Measurements from ENCODE around the gene ISX.

DNA sequence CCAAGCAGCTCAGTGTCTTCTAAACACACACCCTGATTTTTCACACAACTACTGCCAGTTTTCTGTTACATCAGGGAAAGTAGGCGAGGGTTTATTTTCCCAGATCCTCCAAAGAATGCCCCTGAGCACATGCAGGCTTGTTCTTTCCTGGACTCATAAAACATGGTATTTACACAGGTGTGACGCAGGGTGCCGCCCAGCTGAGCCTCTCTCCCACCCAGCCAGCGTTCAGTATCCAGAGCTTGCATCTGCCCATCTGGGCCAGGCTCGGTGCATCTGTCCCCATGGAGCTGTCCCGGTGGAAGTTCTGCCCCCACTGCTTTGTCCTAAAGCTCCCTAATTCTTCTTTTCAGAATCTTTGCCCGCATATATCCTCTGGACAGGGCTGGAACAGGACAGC, 44.8 kb upstream of the ISX start:
- TF ChIP-seq SMC3 (IDR thresholded peaks at IDR 0.05; ENCODE audit: borderline replicate concordance, low read length) (no peak), POLR2AphosphoS5 (IDR thresholded peaks at IDR 0.05; ENCODE audit: low read length) (no peak), CBX3 (IDR thresholded peaks at IDR 0.05; ENCODE audit: borderline replicate concordance, low read depth) (no peak), NBN (IDR thresholded peaks at IDR 0.05) (no peak), ZNF274 (IDR thresholded peaks at IDR 0.05; ENCODE audit: insufficient read depth, insufficient read length) (no peak), LARP7 (IDR thresholded peaks at IDR 0.05) (no peak)
- TF ChIP-seq, protein P1, sequence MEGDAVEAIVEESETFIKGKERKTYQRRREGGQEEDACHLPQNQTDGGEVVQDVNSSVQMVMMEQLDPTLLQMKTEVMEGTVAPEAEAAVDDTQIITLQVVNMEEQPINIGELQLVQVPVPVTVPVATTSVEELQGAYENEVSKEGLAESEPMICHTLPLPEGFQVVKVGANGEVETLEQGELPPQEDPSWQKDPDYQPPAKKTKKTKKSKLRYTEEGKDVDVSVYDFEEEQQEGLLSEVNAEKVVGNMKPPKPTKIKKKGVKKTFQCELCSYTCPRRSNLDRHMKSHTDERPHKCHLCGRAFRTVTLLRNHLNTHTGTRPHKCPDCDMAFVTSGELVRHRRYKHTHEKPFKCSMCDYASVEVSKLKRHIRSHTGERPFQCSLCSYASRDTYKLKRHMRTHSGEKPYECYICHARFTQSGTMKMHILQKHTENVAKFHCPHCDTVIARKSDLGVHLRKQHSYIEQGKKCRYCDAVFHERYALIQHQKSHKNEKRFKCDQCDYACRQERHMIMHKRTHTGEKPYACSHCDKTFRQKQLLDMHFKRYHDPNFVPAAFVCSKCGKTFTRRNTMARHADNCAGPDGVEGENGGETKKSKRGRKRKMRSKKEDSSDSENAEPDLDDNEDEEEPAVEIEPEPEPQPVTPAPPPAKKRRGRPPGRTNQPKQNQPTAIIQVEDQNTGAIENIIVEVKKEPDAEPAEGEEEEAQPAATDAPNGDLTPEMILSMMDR (IDR thresholded peaks at IDR 0.05 in 2 of 3, conservative IDR thresholded peaks at IDR 0.05 in 1 of 3; ENCODE audit: control insufficient read depth in 2 of 3, extremely low read depth in 1 of 3, insufficient read depth in 1 of 3, low read depth in 3 of 3, low read length in 3 of 3) = no peak
- TF ChIP-seq, protein P2, sequence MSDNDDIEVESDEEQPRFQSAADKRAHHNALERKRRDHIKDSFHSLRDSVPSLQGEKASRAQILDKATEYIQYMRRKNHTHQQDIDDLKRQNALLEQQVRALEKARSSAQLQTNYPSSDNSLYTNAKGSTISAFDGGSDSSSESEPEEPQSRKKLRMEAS (IDR thresholded peaks at IDR 0.05; ENCODE audit: low read depth, low read length) = no peak
- TF ChIP-seq, protein P3, sequence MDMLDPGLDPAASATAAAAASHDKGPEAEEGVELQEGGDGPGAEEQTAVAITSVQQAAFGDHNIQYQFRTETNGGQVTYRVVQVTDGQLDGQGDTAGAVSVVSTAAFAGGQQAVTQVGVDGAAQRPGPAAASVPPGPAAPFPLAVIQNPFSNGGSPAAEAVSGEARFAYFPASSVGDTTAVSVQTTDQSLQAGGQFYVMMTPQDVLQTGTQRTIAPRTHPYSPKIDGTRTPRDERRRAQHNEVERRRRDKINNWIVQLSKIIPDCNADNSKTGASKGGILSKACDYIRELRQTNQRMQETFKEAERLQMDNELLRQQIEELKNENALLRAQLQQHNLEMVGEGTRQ (IDR thresholded peaks at IDR 0.05; ENCODE audit: borderline replicate concordance, low read depth, low read length) = no peak

All from GM12878 (cell line).